OCI-M1 (cell line): ENCODE data around the gene PSMD8.
A peak's percentile ranks its signal among the peaks of the same experiment; 100 is the strongest.
"Not testable (repeated sequence)": the region's sequence is repeated elsewhere in the genome, so short reads cannot be mapped to it uniquely, and the experiment has no call there.

Experiments
- DNase-seq: peaks from one replicate; lab custom pipeline; 2025; lab: John Stamatoyannopoulos, UW

PSMD8 gene

DNA sequence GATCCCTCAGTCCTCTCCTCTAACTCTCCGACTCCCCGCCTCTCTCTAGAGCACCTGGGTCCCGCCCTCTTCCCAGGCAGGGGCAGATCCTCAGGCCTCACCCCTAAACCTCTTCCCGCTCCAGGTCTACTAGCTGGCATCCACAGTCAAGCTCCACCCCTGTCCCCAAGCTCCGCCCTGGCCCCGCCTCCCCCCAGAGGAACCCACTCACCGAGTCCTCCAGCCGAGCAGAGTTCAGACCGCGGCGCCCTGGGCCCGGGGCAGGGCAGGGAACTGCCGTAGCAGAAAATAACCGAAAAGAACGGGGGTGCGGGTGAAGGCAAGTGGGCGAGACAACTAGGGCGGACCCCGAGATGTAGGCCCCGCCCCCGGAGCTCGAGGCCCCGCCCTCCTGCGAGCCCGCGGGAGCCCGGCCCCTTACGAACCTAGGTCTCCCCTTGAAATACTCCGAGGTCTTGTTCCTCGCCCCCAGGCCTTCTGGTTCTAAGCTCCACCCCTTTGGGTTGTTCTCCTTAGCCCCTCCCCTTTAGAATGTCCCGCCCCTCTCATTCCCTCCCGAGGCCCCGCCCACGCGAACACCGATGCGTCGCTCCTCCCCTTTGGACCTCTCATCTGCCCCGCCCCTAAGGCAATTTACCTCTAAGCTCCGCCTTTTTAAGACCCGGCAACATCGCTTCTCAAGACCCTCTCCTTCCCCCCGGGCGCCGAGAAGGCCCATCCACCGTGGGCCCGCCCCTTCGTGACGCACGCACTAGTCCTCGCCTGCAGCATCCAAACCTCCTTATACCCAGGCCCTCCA lies 13.4 kb downstream of the PSMD8 start, which contains the start of gene GGN:
TSS of gene GGN (minus strand) at position 485 of the 799 bp plus-strand sequence. CDS start 773 bp downstream, outside the sequence.
- peak; percentile 90 for DNase-seq

- DNase-seq, result no peak
These were observed 14.2 kb downstream of the PSMD8 start, which contains the start of gene SPRED3 for GRCh38 chr19:38388349-38389100. SPRED3 (plus strand) TSS chr19:38388697; CDS start chr19:38390303, 1,606 bp downstream.

DNA sequence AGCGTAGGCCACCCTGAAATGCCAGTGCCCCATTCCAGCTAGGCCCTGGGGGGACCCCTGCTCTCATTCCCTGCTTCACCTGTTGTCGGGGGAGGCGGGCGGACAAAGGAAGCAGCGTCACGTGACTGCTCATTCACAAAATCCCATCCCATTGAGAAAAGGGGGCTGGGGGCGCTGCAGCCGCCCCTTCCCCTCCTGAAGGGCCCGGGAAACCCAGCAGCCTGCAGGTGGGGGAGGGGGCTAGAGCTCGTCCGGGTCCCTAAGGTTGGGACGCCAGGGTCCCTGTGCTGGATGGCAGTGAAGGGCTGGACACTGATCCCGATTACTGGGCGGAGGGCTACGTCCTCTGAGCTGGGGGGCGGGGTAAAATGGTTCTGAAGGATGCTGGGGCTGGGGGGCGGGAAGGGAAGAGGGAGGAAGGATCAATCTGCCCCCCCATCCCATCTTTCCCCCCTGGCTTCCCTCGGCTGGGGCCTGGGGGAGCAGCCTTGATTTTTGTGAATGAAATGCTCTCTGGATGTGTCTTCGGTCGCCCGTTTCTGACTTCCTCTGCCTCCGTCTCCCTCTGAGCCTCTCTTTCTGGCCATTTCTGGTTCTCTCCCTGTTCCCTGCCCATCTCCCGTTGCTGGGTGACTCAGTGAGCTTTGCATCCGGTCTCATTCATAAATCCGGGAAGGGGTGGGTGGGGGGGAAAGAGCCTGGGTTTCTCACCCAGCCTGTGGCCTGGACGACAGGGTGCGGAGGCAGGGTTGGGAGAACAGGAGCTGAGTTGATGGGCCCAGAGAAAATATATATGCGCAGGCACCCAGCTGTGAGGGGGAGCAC lies 14.9 kb downstream of the PSMD8 start:
- no peak for DNase-seq

DNA sequence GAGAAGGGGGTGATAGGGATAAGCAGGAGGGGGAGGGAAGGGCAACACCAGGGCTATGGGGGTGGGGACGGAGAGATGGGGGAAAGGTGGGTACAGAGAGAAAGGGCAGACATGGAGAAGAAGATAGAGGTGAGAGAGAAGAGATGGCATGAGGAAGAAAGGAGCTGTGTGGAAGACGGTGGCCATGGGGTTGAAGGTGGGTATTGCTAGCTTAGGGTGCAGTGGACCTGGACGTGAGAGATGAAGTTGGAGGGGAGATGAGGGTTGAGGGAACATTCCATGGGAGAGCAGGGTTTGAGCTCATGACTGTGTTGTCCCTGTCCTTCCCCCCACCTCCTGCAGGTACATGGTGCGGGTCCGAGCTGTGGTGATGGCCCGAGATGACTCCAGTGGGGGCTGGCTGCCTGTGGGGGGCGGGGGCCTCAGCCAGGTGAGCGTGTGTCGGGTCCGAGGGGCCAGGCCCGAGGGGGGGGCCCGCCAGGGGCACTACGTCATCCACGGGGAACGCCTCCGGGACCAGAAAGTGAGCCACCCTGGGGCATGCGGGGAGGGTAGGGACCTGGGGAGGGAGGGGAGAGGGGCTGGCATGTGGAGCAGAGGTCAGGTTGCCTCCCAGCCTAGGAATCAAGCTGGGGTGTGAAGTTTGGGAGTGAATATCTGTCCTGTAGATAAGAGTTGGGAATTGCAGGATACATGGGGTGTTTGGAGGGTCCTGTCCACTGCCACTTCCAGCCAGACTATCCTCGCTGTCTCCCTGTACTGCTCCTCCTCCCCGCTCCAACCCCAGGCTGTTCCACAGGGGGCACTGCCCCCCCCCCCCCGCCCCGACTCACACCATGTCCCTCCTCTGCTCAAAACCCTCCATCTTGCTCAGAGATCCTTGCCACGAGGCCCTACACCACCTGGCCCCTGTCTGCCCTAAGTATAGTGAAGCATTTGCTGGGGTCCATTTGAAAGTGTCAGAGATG lies 15.9 kb downstream of the PSMD8 start:
- no peak for DNase-seq

GRCh38 chr19:38391911-38392464 lies 17.6 kb downstream of the PSMD8 start:
- DNase-seq, result no peak

- DNase-seq, result peak; percentile 69
These were observed 18.4 kb downstream of the PSMD8 start for GRCh38 chr19:38392707-38393308.

DNA sequence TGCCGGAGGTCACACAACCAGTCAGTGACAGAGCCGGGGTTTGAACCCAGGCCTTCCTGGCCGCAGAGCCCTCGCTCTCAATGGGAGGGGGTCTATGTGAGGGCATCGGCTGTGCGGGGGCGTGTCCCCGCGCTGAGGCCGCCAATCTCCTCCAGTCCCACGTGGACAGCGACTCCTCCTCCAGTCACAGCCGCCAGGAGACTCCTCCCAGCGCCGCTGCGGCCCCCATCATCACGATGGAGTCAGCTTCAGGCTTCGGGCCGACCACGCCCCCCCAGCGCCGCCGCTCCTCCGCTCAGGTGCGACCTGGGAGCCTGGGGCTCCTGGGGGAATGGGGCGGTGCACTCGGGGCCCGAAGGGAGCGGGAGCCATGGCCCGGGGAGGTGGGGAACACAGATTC lies 20.1 kb downstream of the PSMD8 start:
- no peak for DNase-seq

DNA sequence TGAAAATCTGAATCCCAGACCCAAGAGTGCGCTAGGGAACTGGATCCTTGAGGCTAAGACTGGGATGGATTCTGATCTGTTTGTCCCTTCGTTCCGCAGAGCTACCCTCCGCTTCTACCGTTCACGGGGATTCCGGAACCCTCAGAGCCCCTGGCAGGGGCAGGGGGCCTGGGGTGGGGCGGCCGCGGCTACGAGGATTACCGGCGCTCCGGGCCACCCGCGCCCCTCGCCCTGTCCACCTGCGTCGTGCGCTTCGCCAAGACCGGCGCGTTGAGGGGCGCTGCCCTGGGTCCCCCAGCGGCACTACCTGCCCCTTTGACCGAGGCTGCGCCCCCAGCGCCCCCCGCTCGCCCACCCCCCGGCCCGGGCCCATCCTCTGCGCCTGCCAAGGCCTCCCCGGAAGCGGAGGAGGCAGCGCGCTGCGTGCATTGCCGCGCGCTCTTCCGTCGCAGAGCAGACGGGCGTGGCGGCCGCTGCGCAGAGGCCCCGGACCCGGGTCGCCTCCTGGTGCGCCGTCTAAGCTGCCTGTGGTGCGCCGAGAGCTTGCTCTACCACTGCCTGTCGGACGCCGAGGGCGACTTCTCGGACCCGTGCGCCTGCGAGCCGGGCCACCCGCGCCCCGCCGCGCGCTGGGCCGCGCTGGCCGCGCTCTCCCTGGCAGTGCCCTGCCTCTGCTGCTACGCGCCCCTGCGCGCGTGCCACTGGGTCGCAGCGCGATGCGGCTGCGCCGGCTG lies 21.2 kb downstream of the PSMD8 start:
- no peak for DNase-seq

DNA sequence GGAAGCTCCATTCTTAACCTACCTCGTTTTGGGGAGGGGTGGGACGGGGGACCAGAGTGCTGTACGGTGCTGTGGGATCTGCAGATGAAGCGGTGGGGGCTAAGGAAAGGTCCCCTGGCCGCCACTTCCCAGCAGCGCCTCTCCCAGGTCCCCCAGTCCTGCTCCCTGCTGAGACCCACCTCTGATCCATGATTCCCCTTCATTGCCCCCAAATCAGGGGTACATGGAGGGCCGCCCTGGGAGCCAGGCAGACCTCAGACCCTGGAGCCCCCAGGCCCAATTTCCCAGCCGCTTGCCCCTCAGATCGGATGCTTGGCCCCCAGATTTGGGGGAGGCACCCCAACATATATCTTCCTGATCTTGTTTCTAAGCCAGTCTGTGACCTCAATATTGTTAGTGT lies 24.7 kb downstream of the PSMD8 start:
- DNase-seq, result no peak

DNA sequence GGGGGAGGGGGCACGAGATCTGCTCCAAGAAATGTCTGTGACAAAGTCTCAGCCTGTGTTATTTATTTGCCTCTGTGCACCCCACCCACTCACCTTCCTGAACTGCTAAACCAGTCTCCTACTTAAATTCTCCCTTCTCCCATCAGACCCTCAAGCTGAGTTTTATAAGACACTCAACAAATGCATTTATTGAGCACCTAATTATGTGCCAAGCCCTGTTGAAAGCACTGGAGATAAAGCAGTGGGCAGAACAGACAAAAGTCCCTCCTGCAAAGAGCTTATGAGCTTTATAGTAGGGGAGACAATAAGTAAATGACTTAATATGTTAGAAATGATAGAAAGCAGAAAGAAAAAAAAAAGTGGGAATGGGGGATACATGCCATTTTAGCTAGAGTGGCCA lies 25.2 kb downstream of the PSMD8 start:
- DNase-seq, result no peak

GRCh38 chr19:38400361-38400760 lies 26.0 kb downstream of the PSMD8 start:
- no peak for DNase-seq

GRCh38 chr19:38401148-38401547 lies 26.8 kb downstream of the PSMD8 start:
- DNase-seq, result no peak

DNA sequence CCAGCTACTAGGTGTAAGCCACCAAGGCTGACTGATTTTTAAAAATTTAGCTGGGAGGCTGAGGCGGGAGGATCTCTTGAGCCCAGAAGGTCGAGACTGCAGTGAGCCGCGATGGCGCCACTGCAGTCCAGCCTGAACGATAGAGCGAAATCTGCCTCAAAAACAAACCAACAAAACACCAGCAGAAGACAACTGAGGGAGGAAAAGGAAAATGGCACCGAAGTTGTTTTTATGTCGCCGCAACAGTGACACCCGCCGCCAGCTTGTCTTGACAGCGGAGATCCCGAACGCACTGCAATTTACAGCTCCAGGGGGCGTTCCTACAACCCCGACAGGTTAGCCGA lies 28.2 kb downstream of the PSMD8 start:
- no peak for DNase-seq

DNA sequence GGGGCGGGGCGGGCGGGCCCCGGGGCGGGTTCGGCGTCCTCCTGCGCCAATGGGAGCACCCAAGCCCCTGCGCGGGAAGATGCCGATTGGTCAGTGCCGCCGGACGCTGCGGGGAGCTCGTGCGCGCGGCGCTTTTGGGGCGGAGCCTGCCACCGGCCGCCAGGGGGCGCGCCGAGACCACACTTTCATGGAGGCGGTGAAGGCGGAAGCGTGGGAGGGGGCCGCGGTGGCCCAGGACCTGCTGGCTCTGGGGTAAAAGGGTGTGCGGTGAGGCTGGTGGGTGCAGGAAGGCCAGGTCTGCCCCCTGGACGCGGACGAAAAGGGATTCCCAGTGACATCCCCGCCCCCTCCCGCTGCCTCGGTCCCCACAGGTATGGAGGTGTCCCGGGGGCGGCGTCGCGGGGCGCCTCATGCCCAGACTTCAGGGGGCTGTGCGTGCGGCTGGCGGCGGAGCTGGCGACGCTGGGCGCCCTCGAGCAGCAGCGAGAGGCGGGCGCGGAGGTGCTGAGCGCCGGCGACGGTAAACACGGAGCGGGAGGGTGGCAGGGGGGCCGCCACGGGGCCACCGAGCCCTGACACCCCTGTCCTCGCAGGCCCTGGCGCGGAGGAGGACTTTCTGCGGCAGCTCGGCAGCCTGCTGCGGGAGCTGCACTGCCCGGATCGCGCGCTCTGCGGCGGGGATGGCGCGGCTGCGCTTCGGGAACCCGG lies 28.8 kb downstream of the PSMD8 start, which contains the start of gene FAM98C:
TSS of gene FAM98C (plus strand) at position 127 of the 708 bp plus-strand sequence. CDS start at position 188, 61 bp downstream.
- peak; percentile 99 for DNase-seq

- no peak for DNase-seq
These were observed 30.5 kb downstream of the PSMD8 start for GRCh38 chr19:38404858-38405257.

GRCh38 chr19:38405276-38405675 lies 30.9 kb downstream of the PSMD8 start:
- DNase-seq, result no peak

GRCh38 chr19:38409631-38410133 lies 35.3 kb downstream of the PSMD8 start:
- DNase-seq, result no peak

- DNase-seq, result not testable (repeated sequence)
These were observed 36.0 kb downstream of the PSMD8 start for GRCh38 chr19:38410407-38410806.
